C4-2B (cell line): Measurements from ENCODE around the gene YWHAE.

Source experiments
- CTCF ChIP-seq: fragments of 450-650 bp; conservative IDR thresholded peaks from 2 replicates; pipeline ENCODE4 v1.5.1; 2017; ENCODE audit warnings: mild to moderate bottlenecking
- ZFX ChIP-seq: fragments of 450-650 bp; IDR thresholded peaks from 2 replicates; pipeline ENCODE4 v1.6.1; 2017

- no peak for TF ChIP-seq CTCF
- no peak for TF ChIP-seq ZFX
These were observed 46.0 kb downstream of the YWHAE start for GRCh38 chr17:1354030-1354429.
